ENCODE data around the gene CDK5RAP2. TPM values are rescaled to one million over a fixed set of nuclear protein-coding genes. Genes with fewer than 3 reads are reported as not detected.
"Not testable (repeated sequence)": the region's sequence is repeated elsewhere in the genome, so short reads cannot be mapped to it uniquely, and the experiment has no call there.

Gene CDK5RAP2
- total and polyA plus RNA-seq, 2 experiments from 2014 or later, result 52.6 to 77.0 TPM

- 88 to 92% methylated on average over 5 of the region's 5 CpGs for WGBS, 2 experiments (ENCODE audit: low coverage in 1 of 2, low lambda C conversion rate in 2 of 2, missing lambda C conversion rate in 2 of 2)
- H4K20me1 ChIP-seq (ENCODE audit: insufficient read depth), result no peaks in the 10 kb centered on the region
- no peak overlapping the region for H3K4me2 ChIP-seq (ENCODE audit: unreplicated experiment)
- in situ Hi-C loops (cut with MboI), result no loop called here
- no peaks in the 10 kb centered on the region for H3K27me3 ChIP-seq (replicated peaks; ENCODE audit: insufficient read depth)
- H3K4me3 ChIP-seq, result no peak overlapping the region
- H3K9ac ChIP-seq, result no peak overlapping the region
- H2AFZ ChIP-seq, result no peak overlapping the region
- H3K36me3 ChIP-seq (ENCODE audit: low read depth), result no peaks in the 10 kb centered on the region
- H3K4me1 ChIP-seq (ENCODE audit: insufficient read depth), result no peaks in the 10 kb centered on the region
- no peaks in the 10 kb centered on the region for H3F3A ChIP-seq (ENCODE audit: insufficient read depth)
- H3K79me2 ChIP-seq (ENCODE audit: insufficient read depth), result no peaks in the 10 kb centered on the region
- H3K9me2 ChIP-seq (ENCODE audit: insufficient read depth), result no peaks in the 10 kb centered on the region
- TF ChIP-seq EZH2phosphoT487 (IDR thresholded peaks at IDR 0.05; ENCODE audit: insufficient read depth, low read depth), result no peak
- TF ChIP-seq EZH2 (IDR thresholded peaks at IDR 0.05; ENCODE audit: insufficient read depth, poor library complexity, severe bottlenecking), result no peak
- DNase-seq, result no peak
- no peaks in the 10 kb centered on the region for H3K9me3 ChIP-seq (ENCODE audit: low read depth)
- H3K27ac ChIP-seq, result no peak overlapping the region
These were observed 79.2 kb downstream of the CDK5RAP2 start for GRCh38 chr9:120500733-120501132.

DNA sequence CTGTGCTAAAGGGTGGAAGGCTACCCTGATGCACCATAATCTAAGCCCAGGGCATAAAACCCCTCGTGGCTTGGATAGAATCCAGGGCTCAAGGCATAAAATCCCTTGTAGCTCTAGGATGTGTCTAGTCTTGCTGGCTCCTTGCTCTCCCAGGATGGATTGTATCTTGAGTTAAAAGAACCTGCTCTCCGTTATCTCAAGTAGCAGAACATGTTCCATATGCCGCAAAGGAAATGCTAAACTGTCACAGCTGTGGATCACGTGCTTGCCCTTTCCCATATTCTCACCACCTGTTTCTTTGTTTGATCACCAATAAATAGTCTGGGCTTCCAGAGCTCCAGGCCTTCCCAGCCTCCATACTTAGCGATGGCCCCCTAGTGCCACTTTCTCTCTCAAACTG, 82.1 kb downstream of the CDK5RAP2 start:
- not testable (repeated sequence) for H2AFZ ChIP-seq
- in situ Hi-C loops (cut with MboI), result loop anchor here (25.0 kb wide), 1 partner anchor 1136 kb away; the partner anchor contains the start of gene BRINP1
- 65 to 66% methylated on average over 5 of the region's 5 CpGs for WGBS, 2 experiments (ENCODE audit: low coverage in 1 of 2, low lambda C conversion rate in 2 of 2, missing lambda C conversion rate in 2 of 2)

DNA sequence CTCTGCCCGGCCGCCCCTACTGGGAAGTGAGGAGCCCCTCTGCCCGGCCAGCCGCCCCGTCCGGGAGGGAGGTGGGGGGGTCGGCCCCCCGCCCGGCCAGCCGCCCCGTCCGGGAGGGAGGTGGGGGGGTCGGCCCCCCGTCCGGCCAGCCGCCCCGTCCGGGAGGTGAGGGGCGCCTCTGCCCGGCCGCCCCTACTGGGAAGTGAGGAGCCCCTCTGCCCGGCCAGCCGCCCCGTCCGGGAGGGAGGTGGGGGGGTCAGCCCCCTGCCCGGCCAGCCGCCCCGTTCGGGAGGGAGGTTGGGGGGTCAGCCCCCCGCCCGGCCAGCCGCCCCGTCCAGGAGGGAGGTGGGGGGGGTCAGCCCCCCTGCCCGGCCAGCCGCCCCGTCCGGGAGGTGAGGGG, 83.5 kb downstream of the CDK5RAP2 start:
- H3K4me1 ChIP-seq (ENCODE audit: insufficient read depth); H4K20me1 ChIP-seq (ENCODE audit: insufficient read depth); H3K9ac ChIP-seq; H3F3A ChIP-seq (ENCODE audit: insufficient read depth); H3K9me3 ChIP-seq (ENCODE audit: low read depth); H3K36me3 ChIP-seq (ENCODE audit: low read depth); DNase-seq; H3K27ac ChIP-seq; H3K9me2 ChIP-seq (ENCODE audit: insufficient read depth); H3K79me2 ChIP-seq (ENCODE audit: insufficient read depth); H3K4me3 ChIP-seq; H3K27me3 ChIP-seq (replicated peaks; ENCODE audit: insufficient read depth); H2AFZ ChIP-seq; H3K4me2 ChIP-seq (ENCODE audit: unreplicated experiment): not testable (repeated sequence)
- in situ Hi-C loops (cut with MboI), result loop anchor here (25.0 kb wide), 1 partner anchor 1134 kb away; the partner anchor contains the start of gene BRINP1
- WGBS, 2 experiments (ENCODE audit: low coverage in 1 of 2, low lambda C conversion rate in 2 of 2, missing lambda C conversion rate in 2 of 2), result 91% methylated on average over 18 of the region's 37 CpGs; no CpG with 5 or more reads in 1 of the 2 experiments

More for the DNA sequence above, 82.1 kb downstream of the CDK5RAP2 start:
- H3K4me1 ChIP-seq (ENCODE audit: insufficient read depth); H3K9me2 ChIP-seq (ENCODE audit: insufficient read depth); H3K9me3 ChIP-seq (ENCODE audit: low read depth); DNase-seq; H4K20me1 ChIP-seq (ENCODE audit: insufficient read depth); H3K79me2 ChIP-seq (ENCODE audit: insufficient read depth); H3K4me3 ChIP-seq; H3K27me3 ChIP-seq (replicated peaks; ENCODE audit: insufficient read depth); H3K36me3 ChIP-seq (ENCODE audit: low read depth); H3F3A ChIP-seq (ENCODE audit: insufficient read depth); H3K27ac ChIP-seq; H3K9ac ChIP-seq; H3K4me2 ChIP-seq (ENCODE audit: unreplicated experiment): not testable (repeated sequence)

DNA sequence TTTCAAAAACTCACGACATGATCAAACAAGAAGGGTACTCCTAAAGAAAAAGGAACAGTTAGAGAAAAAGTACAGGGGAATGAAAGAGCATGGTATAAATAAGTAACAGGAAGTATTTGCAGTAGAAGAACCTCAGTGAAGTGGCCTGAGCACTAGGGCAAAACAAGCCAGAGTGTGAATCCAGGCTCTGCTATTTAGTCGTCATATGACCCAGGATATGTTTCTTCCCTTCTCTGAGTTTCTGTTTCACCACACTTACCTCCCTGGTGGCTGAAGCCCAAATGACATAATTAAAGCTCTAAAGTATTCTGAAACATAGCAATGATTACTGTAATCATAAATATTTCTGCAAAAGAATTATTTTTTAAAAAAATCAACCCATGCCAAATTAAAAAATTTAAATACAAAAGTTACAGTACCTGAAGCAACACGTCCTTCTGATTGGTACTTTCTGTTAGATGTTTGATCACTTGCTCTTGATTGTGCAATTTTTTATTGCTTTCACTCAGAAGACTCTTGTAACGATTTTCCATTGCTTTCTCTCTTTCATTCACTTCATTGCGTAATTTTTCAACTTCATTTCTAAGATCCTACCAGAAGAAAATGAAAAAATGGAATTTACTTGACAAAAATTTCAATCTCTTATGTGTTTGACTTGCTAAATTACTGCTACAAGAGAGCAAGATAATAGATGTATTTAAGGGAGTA, 88.9 kb downstream of the CDK5RAP2 start:
- no peaks in the 10 kb centered on the region for H3K27me3 ChIP-seq (replicated peaks; ENCODE audit: insufficient read depth)
- no peaks in the 10 kb centered on the region for H3K79me2 ChIP-seq (ENCODE audit: insufficient read depth)
- H3K27ac ChIP-seq, result no peak overlapping the region
- DNase-seq, result peak; percentile 39
- H2AFZ ChIP-seq, result no peak overlapping the region
- H3K4me1 ChIP-seq (ENCODE audit: insufficient read depth), result peaks cover 9% of the 10 kb centered on the region; the same call in 1 of the 2 replicates
- in situ Hi-C loops (cut with MboI), result loop anchor here (25.0 kb wide), 1 partner anchor 1129 kb away; the partner anchor contains the start of gene BRINP1
- H3F3A ChIP-seq (ENCODE audit: insufficient read depth), result no peaks in the 10 kb centered on the region
- H3K4me2 ChIP-seq (ENCODE audit: unreplicated experiment), result peak overlapping the region; percentile 17
- no peaks in the 10 kb centered on the region for H4K20me1 ChIP-seq (ENCODE audit: insufficient read depth)
- no peak overlapping the region for H3K9ac ChIP-seq
- H3K9me2 ChIP-seq (ENCODE audit: insufficient read depth), result no peaks in the 10 kb centered on the region
- H3K4me3 ChIP-seq, result no peak overlapping the region
- no peaks in the 10 kb centered on the region for H3K9me3 ChIP-seq (ENCODE audit: low read depth)
- 53 to 55% methylated on average over 5 of the region's 5 CpGs for WGBS, 2 experiments (ENCODE audit: low coverage in 1 of 2, low lambda C conversion rate in 2 of 2, missing lambda C conversion rate in 2 of 2)
- TF ChIP-seq EZH2 (IDR thresholded peaks at IDR 0.05; ENCODE audit: insufficient read depth, poor library complexity, severe bottlenecking), result no peak
- H3K36me3 ChIP-seq (ENCODE audit: low read depth), result peaks cover 13% of the 10 kb centered on the region
